Natural killer cell (primary cell): ENCODE measurements around the gene SARDH. TPM values are rescaled to one million over a fixed set of nuclear protein-coding genes. Genes with fewer than 3 reads are reported as not detected.
A peak's percentile ranks its signal among the peaks of the same experiment; 100 is the strongest.

ENCODE experiments used
- ATAC-seq, 3 donors: fragments of 150-1000 bp in 2 of 3; fragments of 200-7000 bp in 1 of 3; cut with Tn5 transposase; 1 replicate in 1 of 3; 2 replicates in 2 of 3; pipeline ENCODE4 v1.10.0; 2021; ENCODE audit warnings: mild to moderate bottlenecking in 2 of 3, moderate library complexity in 2 of 3
- DNase-seq, 2 donors: peaks; one replicate each; pipeline versions ENCODE4 v3.0.0 to v3.0.0-alpha.2; 2013 to 2021; ENCODE audit warnings: mixed read lengths in 1 of 2
- H3K27ac ChIP-seq: one replicate; pipeline ENCODE4 v1.5.1; 2013; ENCODE audit warnings: mild to moderate bottlenecking, low read length
- H3K27me3 ChIP-seq: one replicate; pipeline ENCODE4 v1.6.1; 2013; ENCODE audit warnings: low read length; ENCODE audit not compliant: control insufficient read depth, insufficient read depth
- H3K36me3 ChIP-seq: one replicate; pipeline ENCODE4 v1.6.1; 2013; ENCODE audit warnings: low read length; ENCODE audit not compliant: control insufficient read depth, insufficient read depth
- H3K4me1 ChIP-seq: one replicate; pipeline ENCODE4 v1.6.1; 2013; ENCODE audit warnings: low read length; ENCODE audit not compliant: control insufficient read depth, insufficient read depth
- H3K4me3 ChIP-seq: one replicate; pipeline ENCODE4 v1.5.1; 2013; ENCODE audit warnings: low read length
- H3K9me3 ChIP-seq: one replicate; pipeline ENCODE4 v1.6.1; 2013; ENCODE audit warnings: low read length; ENCODE audit not compliant: control insufficient read depth, insufficient read depth
- H3K27ac Mint-ChIP-seq, 2 donors: one replicate each; pipeline ENCODE4 v1.8.0; 2022; ENCODE audit warnings: mild to moderate bottlenecking in 2 of 2, mixed read lengths in 2 of 2, moderate library complexity in 1 of 2
- H3K27me3 Mint-ChIP-seq, 2 donors: one replicate each; pipeline ENCODE4 v1.8.0; 2022; ENCODE audit warnings: low read depth in 2 of 2, mixed read lengths in 2 of 2
- H3K36me3 Mint-ChIP-seq: one replicate; pipeline ENCODE4 v1.8.0; 2022; ENCODE audit warnings: mixed read lengths
- H3K4me1 Mint-ChIP-seq, 2 donors: one replicate each; pipeline ENCODE4 v1.8.0; 2022; ENCODE audit warnings: mixed read lengths in 2 of 2
- H3K4me3 Mint-ChIP-seq: one replicate; pipeline ENCODE4 v1.8.0; 2022; ENCODE audit warnings: mild to moderate bottlenecking, moderate library complexity, mixed read lengths
- H3K9me3 Mint-ChIP-seq, 2 donors: one replicate each; pipeline ENCODE4 v1.8.0; 2022; ENCODE audit warnings: mixed read lengths in 2 of 2
- CTCF ChIP-seq: fragments of 200-600 bp; IDR thresholded peaks from one replicate; pipeline ENCODE4 v1.8.0; 2022; ENCODE audit warnings: antibody characterized with exemption
- WGBS: methylation state at CpG from one replicate; pipeline ENCODE4 v1.1.7; 2013; ENCODE audit warnings: missing lambda C conversion rate; ENCODE audit not compliant: insufficient coverage; 5-methylcytosine and 5-hydroxymethylcytosine counted together
- intact Hi-C: fragments of 100-400 bp; cut with micrococcal nuclease; formaldehyde crosslinking; loops from one replicate; pipeline ENCODE4 v1.14.2; 2022
- total RNA-seq, 4 donors: library from RNA; stranded (reverse); fragments of 120-200 nt in 1 of 4; gene quantifications; one replicate each; pipeline versions ENCODE4 v1.2.3 to v1.2.4, GENCODE V29; 2013 to 2022

SARDH gene
- total RNA-seq, 3 donors from 2014 or later (not counting 1 experiment from before 2014, with no cell fraction given) = 2.2 to 6.8 (median 4.1) TPM

- no peaks in the 10 kb centered on the region for H3K27me3 Mint-ChIP-seq
- Histone ChIP-seq H3K4me1 (peaks cover 18% of the 10 kb centered on the region), H3K27me3 (no peaks in the 10 kb centered on the region), H3K4me3 (no peak overlapping the region), H3K27ac (no peak overlapping the region), H3K9me3 (no peaks in the 10 kb centered on the region), H3K36me3 (no peaks in the 10 kb centered on the region)
- no peak for ATAC-seq
- peaks cover 6 to 15% of the 10 kb centered on the region in 2 donors for H3K4me1 Mint-ChIP-seq
- intact Hi-C loops = no loop called here
- H3K36me3 Mint-ChIP-seq = no peaks in the 10 kb centered on the region
- TF ChIP-seq CTCF = no peak
- no peak for DNase-seq
- H3K9me3 Mint-ChIP-seq = no peaks in the 10 kb centered on the region
- no peak overlapping the region for H3K4me3 Mint-ChIP-seq
- H3K27ac Mint-ChIP-seq = no peak overlapping the region
- WGBS = 90% methylated on average over 21 of the region's 21 CpGs
Observed at GRCh38 chr9:133733796-133734533, 4.2 kb downstream of the SARDH start.

GRCh38 chr9:133733421-133733795 is 4.7 kb downstream of the SARDH start:
- TF ChIP-seq CTCF = no peak
- Mint-ChIP-seq H3K27ac (no peak overlapping the region), H3K27me3 (no peaks in the 10 kb centered on the region), H3K36me3 (no peaks in the 10 kb centered on the region), H3K4me1 (peaks cover under 1 to 9% of the 10 kb centered on the region in 2 donors), H3K9me3 (no peaks in the 10 kb centered on the region), H3K4me3 (no peak overlapping the region)
- H3K36me3 ChIP-seq = no peaks in the 10 kb centered on the region
- no peak overlapping the region for H3K4me3 ChIP-seq
- H3K4me1 ChIP-seq = peaks cover 12% of the 10 kb centered on the region
- H3K9me3 ChIP-seq = no peaks in the 10 kb centered on the region
- WGBS = 94% methylated on average over 4 of the region's 4 CpGs
- ATAC-seq = no peak
- intact Hi-C loops = no loop called here
- H3K27me3 ChIP-seq = no peaks in the 10 kb centered on the region
- DNase-seq = peak in 1 of 2 donors; percentile 14
- no peak overlapping the region for H3K27ac ChIP-seq

- DNase-seq (no peak), ATAC-seq (no peak)
- H3K36me3 Mint-ChIP-seq = no peaks in the 10 kb centered on the region
- no peaks in the 10 kb centered on the region for H3K9me3 Mint-ChIP-seq
- no peak overlapping the region for H3K4me3 Mint-ChIP-seq
- no peaks in the 10 kb centered on the region for H3K9me3 ChIP-seq
- TF ChIP-seq CTCF = no peak
- no peaks in the 10 kb centered on the region for H3K27me3 ChIP-seq
- peaks cover 0 to 5% of the 10 kb centered on the region in 2 donors for H3K4me1 Mint-ChIP-seq
- no peak overlapping the region for H3K4me3 ChIP-seq
- WGBS = 87% methylated on average over 10 of the region's 10 CpGs
- H3K36me3 ChIP-seq = no peaks in the 10 kb centered on the region
- no peaks in the 10 kb centered on the region for H3K27me3 Mint-ChIP-seq
- no peak overlapping the region for H3K27ac ChIP-seq
- H3K27ac Mint-ChIP-seq = no peak overlapping the region
- peaks cover 6% of the 10 kb centered on the region for H3K4me1 ChIP-seq
- intact Hi-C loops = no loop called here
Observed at GRCh38 chr9:133732639-133733408, 5.3 kb downstream of the SARDH start.
